ENCODE measurements around the gene GTF2F2.

GTF2F2 gene

GRCh38 chr13:45303866-45304265 lies 183.6 kb downstream of the GTF2F2 start:
- no peak overlapping the region for H3K27ac ChIP-seq (ENCODE audit: insufficient read depth, low read length, poor library complexity, severe bottlenecking)
- no peak for DNase-seq
- no peaks in the 10 kb centered on the region for H3K27me3 ChIP-seq (replicated peaks; ENCODE audit: control insufficient read depth, insufficient read depth, low read length, poor library complexity, severe bottlenecking)
- H3K36me3 ChIP-seq (ENCODE audit: control insufficient read depth, insufficient read depth, low read length): no peaks in the 10 kb centered on the region
- H3K4me3 ChIP-seq (ENCODE audit: insufficient read depth, low read depth, low read length, poor library complexity, severe bottlenecking): no peak overlapping the region
- H3K9me3 ChIP-seq (ENCODE audit: control insufficient read depth, low read length): no peaks in the 10 kb centered on the region
- no peaks in the 10 kb centered on the region for H3K4me1 ChIP-seq (ENCODE audit: control insufficient read depth, insufficient read depth, low read length, poor library complexity, severe bottlenecking)

GRCh38 chr13:45305079-45305478 lies 184.8 kb downstream of the GTF2F2 start:
- Histone ChIP-seq H3K36me3 (ENCODE audit: control insufficient read depth, insufficient read depth, low read length) (no peaks in the 10 kb centered on the region), H3K4me3 (ENCODE audit: insufficient read depth, low read depth, low read length, poor library complexity, severe bottlenecking) (no peak overlapping the region), H3K4me1 (ENCODE audit: control insufficient read depth, insufficient read depth, low read length, poor library complexity, severe bottlenecking) (no peaks in the 10 kb centered on the region), H3K27me3 (replicated peaks; ENCODE audit: control insufficient read depth, insufficient read depth, low read length, poor library complexity, severe bottlenecking) (no peaks in the 10 kb centered on the region), H3K9me3 (ENCODE audit: control insufficient read depth, low read length) (no peaks in the 10 kb centered on the region), H3K27ac (ENCODE audit: insufficient read depth, low read length, poor library complexity, severe bottlenecking) (no peak overlapping the region)
- DNase-seq: no peak

DNA sequence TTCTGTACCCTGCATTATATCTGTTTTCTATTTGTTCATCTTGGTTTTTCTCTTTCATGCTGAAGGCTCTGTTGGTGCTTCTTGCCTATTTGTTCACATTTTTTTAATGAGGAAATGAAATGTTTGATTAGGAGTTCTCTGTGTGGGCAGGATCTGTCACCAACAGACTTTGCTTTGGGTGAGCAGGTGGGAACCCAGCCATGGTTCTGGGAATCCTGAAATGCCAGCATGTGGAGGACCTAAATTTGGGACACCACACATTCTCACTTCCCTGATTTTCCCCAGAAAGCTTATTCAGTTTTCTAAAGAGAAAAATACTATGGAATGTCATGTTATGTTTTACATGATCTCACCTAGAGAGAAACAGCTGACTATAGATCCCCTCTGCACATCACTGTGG lies 186.7 kb downstream of the GTF2F2 start:
- Histone ChIP-seq H3K36me3 (ENCODE audit: control insufficient read depth, insufficient read depth, low read length) (no peaks in the 10 kb centered on the region), H3K27ac (ENCODE audit: insufficient read depth, low read length, poor library complexity, severe bottlenecking) (no peak overlapping the region), H3K4me1 (ENCODE audit: control insufficient read depth, insufficient read depth, low read length, poor library complexity, severe bottlenecking) (peaks cover 12% of the 10 kb centered on the region), H3K9me3 (ENCODE audit: control insufficient read depth, low read length) (no peaks in the 10 kb centered on the region), H3K27me3 (replicated peaks; ENCODE audit: control insufficient read depth, insufficient read depth, low read length, poor library complexity, severe bottlenecking) (no peaks in the 10 kb centered on the region), H3K4me3 (ENCODE audit: insufficient read depth, low read depth, low read length, poor library complexity, severe bottlenecking) (no peak overlapping the region)
- DNase-seq: no peak

- Histone ChIP-seq H3K27me3 (replicated peaks; ENCODE audit: control insufficient read depth, insufficient read depth, low read length, poor library complexity, severe bottlenecking) (no peaks in the 10 kb centered on the region), H3K27ac (ENCODE audit: insufficient read depth, low read length, poor library complexity, severe bottlenecking) (no peak overlapping the region), H3K4me1 (ENCODE audit: control insufficient read depth, insufficient read depth, low read length, poor library complexity, severe bottlenecking) (peaks cover 12% of the 10 kb centered on the region), H3K36me3 (ENCODE audit: control insufficient read depth, insufficient read depth, low read length) (no peaks in the 10 kb centered on the region), H3K9me3 (ENCODE audit: control insufficient read depth, low read length) (no peaks in the 10 kb centered on the region), H3K4me3 (ENCODE audit: insufficient read depth, low read depth, low read length, poor library complexity, severe bottlenecking) (peak overlapping the region; percentile 63)
- DNase-seq: no peak
These were observed 190.2 kb downstream of the GTF2F2 start for GRCh38 chr13:45310341-45311131.

GRCh38 chr13:45314822-45315221 lies 194.5 kb downstream of the GTF2F2 start:
- peaks cover 12% of the 10 kb centered on the region for H3K4me1 ChIP-seq (ENCODE audit: control insufficient read depth, insufficient read depth, low read length, poor library complexity, severe bottlenecking)
- H3K4me3 ChIP-seq (ENCODE audit: insufficient read depth, low read depth, low read length, poor library complexity, severe bottlenecking): no peak overlapping the region
- DNase-seq: no peak
- no peak overlapping the region for H3K27ac ChIP-seq (ENCODE audit: insufficient read depth, low read length, poor library complexity, severe bottlenecking)
- no peaks in the 10 kb centered on the region for H3K36me3 ChIP-seq (ENCODE audit: control insufficient read depth, insufficient read depth, low read length)
- no peaks in the 10 kb centered on the region for H3K27me3 ChIP-seq (replicated peaks; ENCODE audit: control insufficient read depth, insufficient read depth, low read length, poor library complexity, severe bottlenecking)
- no peaks in the 10 kb centered on the region for H3K9me3 ChIP-seq (ENCODE audit: control insufficient read depth, low read length)

GRCh38 chr13:45315520-45316167 lies 195.3 kb downstream of the GTF2F2 start:
- Histone ChIP-seq H3K27me3 (replicated peaks; ENCODE audit: control insufficient read depth, insufficient read depth, low read length, poor library complexity, severe bottlenecking) (no peaks in the 10 kb centered on the region), H3K9me3 (ENCODE audit: control insufficient read depth, low read length) (no peaks in the 10 kb centered on the region), H3K27ac (ENCODE audit: insufficient read depth, low read length, poor library complexity, severe bottlenecking) (no peak overlapping the region), H3K36me3 (ENCODE audit: control insufficient read depth, insufficient read depth, low read length) (no peaks in the 10 kb centered on the region), H3K4me3 (ENCODE audit: insufficient read depth, low read depth, low read length, poor library complexity, severe bottlenecking) (no peak overlapping the region), H3K4me1 (ENCODE audit: control insufficient read depth, insufficient read depth, low read length, poor library complexity, severe bottlenecking) (peaks cover 8% of the 10 kb centered on the region)
- no peak for DNase-seq

DNA sequence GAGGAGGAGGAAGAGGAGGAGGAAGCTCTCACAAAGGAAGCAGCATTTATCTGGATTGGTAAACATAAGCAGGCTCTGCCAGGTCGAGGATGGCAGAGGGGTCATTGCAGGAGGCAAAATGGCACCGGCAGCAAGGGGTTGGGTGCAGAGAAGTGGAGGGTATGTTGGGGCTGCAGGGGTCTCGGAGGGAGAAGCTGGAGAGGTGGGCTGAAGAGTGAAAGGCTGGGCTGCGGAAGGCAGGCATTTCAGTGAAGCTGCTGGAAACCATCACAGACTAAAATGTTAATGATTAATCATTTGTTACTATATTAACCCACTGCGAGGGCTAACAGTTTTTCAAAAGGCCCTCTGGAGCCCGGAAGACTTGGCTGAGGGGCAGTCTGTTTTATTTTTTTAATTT lies 196.0 kb downstream of the GTF2F2 start:
- no peaks in the 10 kb centered on the region for H3K36me3 ChIP-seq (ENCODE audit: control insufficient read depth, insufficient read depth, low read length)
- no peak overlapping the region for H3K4me3 ChIP-seq (ENCODE audit: insufficient read depth, low read depth, low read length, poor library complexity, severe bottlenecking)
- DNase-seq: no peak

GRCh38 chr13:45316996-45317395 lies 196.7 kb downstream of the GTF2F2 start:
- H3K27me3 ChIP-seq (replicated peaks; ENCODE audit: control insufficient read depth, insufficient read depth, low read length, poor library complexity, severe bottlenecking): no peaks in the 10 kb centered on the region
- no peak overlapping the region for H3K27ac ChIP-seq (ENCODE audit: insufficient read depth, low read length, poor library complexity, severe bottlenecking)
- no peaks in the 10 kb centered on the region for H3K4me1 ChIP-seq (ENCODE audit: control insufficient read depth, insufficient read depth, low read length, poor library complexity, severe bottlenecking)
- H3K36me3 ChIP-seq (ENCODE audit: control insufficient read depth, insufficient read depth, low read length): no peaks in the 10 kb centered on the region
- no peaks in the 10 kb centered on the region for H3K9me3 ChIP-seq (ENCODE audit: control insufficient read depth, low read length)
- DNase-seq: no peak
- H3K4me3 ChIP-seq (ENCODE audit: insufficient read depth, low read depth, low read length, poor library complexity, severe bottlenecking): no peak overlapping the region

More for the DNA sequence above, 196.0 kb downstream of the GTF2F2 start:
- Histone ChIP-seq H3K4me1 (ENCODE audit: control insufficient read depth, insufficient read depth, low read length, poor library complexity, severe bottlenecking) (peaks cover 7% of the 10 kb centered on the region), H3K27me3 (replicated peaks; ENCODE audit: control insufficient read depth, insufficient read depth, low read length, poor library complexity, severe bottlenecking) (no peaks in the 10 kb centered on the region), H3K27ac (ENCODE audit: insufficient read depth, low read length, poor library complexity, severe bottlenecking) (no peak overlapping the region), H3K9me3 (ENCODE audit: control insufficient read depth, low read length) (no peaks in the 10 kb centered on the region)

GRCh38 chr13:45320876-45321629 lies 200.7 kb downstream of the GTF2F2 start:
- no peak overlapping the region for H3K27ac ChIP-seq (ENCODE audit: insufficient read depth, low read length, poor library complexity, severe bottlenecking)
- no peaks in the 10 kb centered on the region for H3K27me3 ChIP-seq (replicated peaks; ENCODE audit: control insufficient read depth, insufficient read depth, low read length, poor library complexity, severe bottlenecking)
- no peaks in the 10 kb centered on the region for H3K36me3 ChIP-seq (ENCODE audit: control insufficient read depth, insufficient read depth, low read length)
- no peaks in the 10 kb centered on the region for H3K9me3 ChIP-seq (ENCODE audit: control insufficient read depth, low read length)
- DNase-seq: no peak
- H3K4me3 ChIP-seq (ENCODE audit: insufficient read depth, low read depth, low read length, poor library complexity, severe bottlenecking): no peak overlapping the region
- H3K4me1 ChIP-seq (ENCODE audit: control insufficient read depth, insufficient read depth, low read length, poor library complexity, severe bottlenecking): no peaks in the 10 kb centered on the region

- H3K36me3 ChIP-seq (ENCODE audit: control insufficient read depth, insufficient read depth, low read length): no peaks in the 10 kb centered on the region
- no peak overlapping the region for H3K27ac ChIP-seq (ENCODE audit: insufficient read depth, low read length, poor library complexity, severe bottlenecking)
- DNase-seq: no peak
- peaks cover 19% of the 10 kb centered on the region for H3K4me1 ChIP-seq (ENCODE audit: control insufficient read depth, insufficient read depth, low read length, poor library complexity, severe bottlenecking)
- H3K27me3 ChIP-seq (replicated peaks; ENCODE audit: control insufficient read depth, insufficient read depth, low read length, poor library complexity, severe bottlenecking): no peaks in the 10 kb centered on the region
- no peaks in the 10 kb centered on the region for H3K9me3 ChIP-seq (ENCODE audit: control insufficient read depth, low read length)
- H3K4me3 ChIP-seq (ENCODE audit: insufficient read depth, low read depth, low read length, poor library complexity, severe bottlenecking): no peak overlapping the region
These were observed 205.5 kb downstream of the GTF2F2 start for GRCh38 chr13:45325806-45326205.
